HEK293 (cell line): ENCODE results near the gene WIPF3.
A peak's percentile ranks its signal among the peaks of the same experiment; 100 is the strongest.

Experiments used
- CTCF ChIA-PET: fragments of 350-600 bp; formaldehyde crosslinking; extraction: SDS; loops from one replicate; lab custom pipeline; 2021; ENCODE audit warnings: antibody characterized with exemption; lab: Yijun Ruan, JAX
- POLR2A ChIA-PET: fragments of 300-600 bp; formaldehyde crosslinking; extraction: SDS; loops from one replicate; lab custom pipeline; 2020; ENCODE audit warnings: antibody characterized with exemption, inconsistent platforms; lab: Yijun Ruan, JAX
- H3K27ac ChIP-seq: fragments of 200-500 bp; sonication (Bioruptor generic); 2 replicates; pipeline ENCODE4 v1.5.1; 2014; ENCODE audit warnings: low read depth, low read length, control low read depth, inconsistent platforms; ENCODE audit errors: extremely low read depth
- H3K36me3 ChIP-seq, 2 experiments: fragments of 200-500 bp in 1 of 2; sonication (Bioruptor generic) in 1 of 2; 1 replicate in 1 of 2; 2 replicates in 1 of 2; pipeline ENCODE4 v1.5.1; 2014 to 2017; ENCODE audit warnings: inconsistent platforms in 2 of 2, low read length in 2 of 2; ENCODE audit not compliant: control insufficient read depth in 2 of 2, insufficient read depth in 1 of 2
- H3K4me1 ChIP-seq: fragments of 200-500 bp; sonication (Bioruptor generic); 2 replicates; pipeline ENCODE4 v1.5.1; 2014; ENCODE audit warnings: mild to moderate bottlenecking, low read length, inconsistent platforms; ENCODE audit not compliant: control insufficient read depth, insufficient read depth
- H3K4me3 ChIP-seq: 2 replicates; pipeline ENCODE4 v1.5.1; 2011; ENCODE audit warnings: low read depth, mild to moderate bottlenecking, control low read depth, low read length, moderate library complexity
- H3K9me3 ChIP-seq: fragments of 200-500 bp; sonication (Bioruptor generic); 2 replicates; pipeline ENCODE4 v1.5.1; 2014; ENCODE audit warnings: low read depth, low read length, inconsistent platforms; ENCODE audit not compliant: control insufficient read depth, insufficient read depth
- ATF2 ChIP-seq: fragments of 450-650 bp; formaldehyde crosslinking; IDR thresholded peaks from 2 replicates; pipeline ENCODE4 v1.5.1; 2016; ENCODE audit warnings: missing biosample characterization, missing genetic modification characterization, low read depth
- KLF7 ChIP-seq: fragments of 450-650 bp; formaldehyde crosslinking; IDR thresholded peaks from 2 replicates; pipeline ENCODE4 v1.5.1; 2016; ENCODE audit warnings: missing biosample characterization, missing genetic modification characterization, borderline replicate concordance
- SP3 ChIP-seq: fragments of 450-650 bp; formaldehyde crosslinking; IDR thresholded peaks from 2 replicates; pipeline ENCODE4 v1.5.1; 2016; ENCODE audit warnings: missing biosample characterization, missing genetic modification characterization
- ZBTB10 ChIP-seq: fragments of 450-650 bp; formaldehyde crosslinking; IDR thresholded peaks from 2 replicates; pipeline ENCODE4 v1.5.1; 2016; ENCODE audit warnings: missing biosample characterization, missing genetic modification characterization
- ZBTB21 ChIP-seq: fragments of 450-650 bp; formaldehyde crosslinking; IDR thresholded peaks from 2 replicates; pipeline ENCODE4 v1.5.1; 2017; ENCODE audit warnings: missing biosample characterization, missing genetic modification characterization
- ZNF214 ChIP-seq: fragments of 450-650 bp; formaldehyde crosslinking; IDR thresholded peaks from 2 replicates; pipeline ENCODE4 v1.5.1; 2017; ENCODE audit warnings: missing biosample characterization, mild to moderate bottlenecking, missing genetic modification characterization, borderline replicate concordance
- ZNF280C ChIP-seq: fragments of 450-650 bp; formaldehyde crosslinking; IDR thresholded peaks from 2 replicates; pipeline ENCODE4 v1.5.1; 2016; ENCODE audit warnings: missing biosample characterization, missing genetic modification characterization
- ZNF416 ChIP-seq: fragments of 450-650 bp; formaldehyde crosslinking; IDR thresholded peaks from 2 replicates; pipeline ENCODE4 v1.5.1; 2016; ENCODE audit warnings: missing biosample characterization, missing genetic modification characterization
- ZNF518A ChIP-seq: fragments of 450-650 bp; formaldehyde crosslinking; conservative IDR thresholded peaks from 2 replicates; pipeline ENCODE4 v1.5.1; 2016; ENCODE audit warnings: low read depth, missing biosample characterization, missing genetic modification characterization
- ZNF560 ChIP-seq: fragments of 450-650 bp; formaldehyde crosslinking; IDR thresholded peaks from 2 replicates; pipeline ENCODE4 v1.5.1; 2017; ENCODE audit warnings: missing biosample characterization, missing genetic modification characterization, borderline replicate concordance
- ZNF654 ChIP-seq: fragments of 450-650 bp; formaldehyde crosslinking; IDR thresholded peaks from 2 replicates; pipeline ENCODE4 v1.5.1; 2016; ENCODE audit warnings: low read depth, missing biosample characterization, missing genetic modification characterization
- ZNF701 ChIP-seq: fragments of 450-650 bp; formaldehyde crosslinking; IDR thresholded peaks from 2 replicates; pipeline ENCODE4 v1.5.1; 2016; ENCODE audit warnings: missing biosample characterization, missing genetic modification characterization
- ZSCAN16 ChIP-seq: fragments of 450-650 bp; formaldehyde crosslinking; IDR thresholded peaks from 2 replicates; pipeline ENCODE4 v1.5.1; 2016; ENCODE audit warnings: missing biosample characterization, missing genetic modification characterization

WIPF3 gene

GRCh38 chr7:29833929-29834328 lies 27.6 kb downstream of the WIPF3 start (continued):
- no peak for TF ChIP-seq ZNF518A (tag by site-specific recombination)
- no peak for TF ChIP-seq ZBTB10 (tag by site-specific recombination)
- TF ChIP-seq SP3, result no peak
- no peak for TF ChIP-seq ZNF701
- TF ChIP-seq, all 188 proteins: peak for 0

GRCh38 chr7:29835718-29836117 lies 29.4 kb downstream of the WIPF3 start:
- TF ChIP-seq KLF7 (no peak), ZSCAN16 (tag by site-specific recombination) (no peak), ZNF416 (tag by site-specific recombination) (no peak), ZNF560 (no peak), ZNF280C (no peak)
- peaks cover 0 to 7% of the 10 kb centered on the region in 2 experiments; a peak in 1 of 3 replicates for H3K36me3 ChIP-seq
- no peak overlapping the region for H3K4me3 ChIP-seq
- ChIA-PET POLR2A (no interaction called here), CTCF (no interaction called here)
- H3K4me1 ChIP-seq, result no peaks in the 10 kb centered on the region
- H3K9me3 ChIP-seq, result no peaks in the 10 kb centered on the region
- no peak overlapping the region for H3K27ac ChIP-seq

- Histone ChIP-seq H3K4me3 (no peak overlapping the region), H3K36me3 (peaks cover 0 to 7% of the 10 kb centered on the region in 2 experiments; a peak in 1 of 3 replicates), H3K4me1 (no peaks in the 10 kb centered on the region), H3K9me3 (no peaks in the 10 kb centered on the region), H3K27ac (no peak overlapping the region)
- ChIA-PET POLR2A (no interaction called here), CTCF (interaction anchor here (0.7 kb wide), 1 partner anchor 181 kb away, joined by 3 read pairs; no protein-coding TSS in a partner anchor)
- TF ChIP-seq ZNF654 (tag by site-specific recombination), result peak; percentile 12; the same call in 1 of the 2 replicates
- no peak for TF ChIP-seq ZNF214
- TF ChIP-seq ATF2 (tag by site-specific recombination), result peak; percentile 71
- 0 out of 2 replicates have a peak, but pooled peaks have one; percentile 21 for TF ChIP-seq ZBTB21
Measured at GRCh38 chr7:29839302-29839701, 33.0 kb downstream of the WIPF3 start.
